IMR-90 (cell line): Measurements from ENCODE around the gene ARHGAP23. TPM values are rescaled to one million over a fixed set of nuclear protein-coding genes. Genes with fewer than 3 reads are reported as not detected.

Experiments used
- ATAC-seq: fragments of 200-7000 bp; cut with Tn5 transposase; 2 replicates; pipeline ENCODE4 v1.9.1; 2020; ENCODE audit warnings: low read depth, mild to moderate bottlenecking, moderate library complexity
- BruUV-seq: library from RNA; stranded (reverse); fragments of 400-500 nt; replicated peaks from 2 replicates; lab custom pipeline; 2021; lab: Mats Ljungman, UMichigan
- CTCF ChIA-PET: fragments of 300-600 bp; formaldehyde crosslinking; extraction: SDS; loops from one replicate; lab custom pipeline; 2021; ENCODE audit warnings: antibody characterized with exemption; lab: Yijun Ruan, JAX
- POLR2A ChIA-PET: fragments of 300-600 bp; sonication (Branson Sonifier 250); formaldehyde crosslinking; loops from one replicate; lab custom pipeline; 2022; ENCODE audit warnings: antibody characterized with exemption; ENCODE audit not compliant: unreplicated experiment; lab: Charles Lee
- DNase-seq: peaks from one replicate; pipeline ENCODE4 v3.0.0; 2013
- H2AFZ ChIP-seq: replicated peaks from 2 replicates; pipeline ENCODE3; 2013; ENCODE audit warnings: low read length, mild to moderate bottlenecking; ENCODE audit not compliant: poor library complexity
- H2AK5ac ChIP-seq: 2 replicates; pipeline ENCODE4 v1.6.1; 2013; ENCODE audit warnings: low read depth, low read length, inconsistent platforms
- H2AK9ac ChIP-seq: replicated peaks from 2 replicates; pipeline ENCODE3; 2013; ENCODE audit warnings: mild to moderate bottlenecking, low read depth, low read length, moderate library complexity; ENCODE audit not compliant: poor library complexity
- H2BK120ac ChIP-seq: 2 replicates; pipeline ENCODE4 v1.6.1; 2013; ENCODE audit warnings: low read depth, low read length, inconsistent platforms
- H2BK15ac ChIP-seq: 3 replicates; pipeline ENCODE4 v1.6.1; 2013; ENCODE audit warnings: low read depth, low read length, inconsistent platforms
- H2BK20ac ChIP-seq: 2 replicates; pipeline ENCODE4 v1.6.1; 2013; ENCODE audit warnings: low read depth, mild to moderate bottlenecking, inconsistent platforms, low read length, moderate library complexity
- H2BK5ac ChIP-seq: 2 replicates; pipeline ENCODE4 v1.6.1; 2013; ENCODE audit warnings: mild to moderate bottlenecking, low read depth, low read length, inconsistent platforms; ENCODE audit not compliant: poor library complexity, severe bottlenecking
- H3K14ac ChIP-seq: replicated peaks from 2 replicates; pipeline ENCODE4 v1.6.1; 2013; ENCODE audit warnings: low read depth, low read length, inconsistent platforms
- H3K18ac ChIP-seq: 2 replicates; pipeline ENCODE4 v1.6.1; 2013; ENCODE audit warnings: low read depth, low read length, control low read depth
- H3K23ac ChIP-seq: 2 replicates; pipeline ENCODE4 v1.6.1; 2013; ENCODE audit warnings: low read depth, low read length, inconsistent platforms
- H3K27ac ChIP-seq: 2 replicates; pipeline ENCODE4 v1.5.1; 2013; ENCODE audit warnings: mild to moderate bottlenecking, control low read depth, low read length; ENCODE audit not compliant: insufficient read depth
- H3K27me3 ChIP-seq: 2 replicates; pipeline ENCODE4 v1.6.1; 2013; ENCODE audit warnings: low read length; ENCODE audit not compliant: control insufficient read depth, insufficient read depth
- H3K36me3 ChIP-seq: 2 replicates; pipeline ENCODE4 v1.6.1; 2013; ENCODE audit warnings: low read length, mixed read lengths; ENCODE audit not compliant: control insufficient read depth, insufficient read depth
- H3K4ac ChIP-seq: 2 replicates; pipeline ENCODE4 v1.6.1; 2013; ENCODE audit warnings: low read depth, low read length, inconsistent platforms
- H3K4me1 ChIP-seq: 2 replicates; pipeline ENCODE4 v1.6.1; 2013; ENCODE audit warnings: low read length, mixed read lengths; ENCODE audit not compliant: control insufficient read depth, insufficient read depth
- H3K4me2 ChIP-seq: 2 replicates; pipeline ENCODE4 v1.6.1; 2013; ENCODE audit warnings: low read depth, mild to moderate bottlenecking, control low read depth, low read length, moderate library complexity
- H3K4me3 ChIP-seq: 2 replicates; pipeline ENCODE4 v1.5.1; 2013; ENCODE audit warnings: low read depth, mild to moderate bottlenecking, control low read depth, low read length, moderate library complexity; ENCODE audit not compliant: insufficient read depth
- H3K56ac ChIP-seq: 2 replicates; pipeline ENCODE4 v1.6.1; 2013; ENCODE audit warnings: low read length, inconsistent platforms; ENCODE audit not compliant: insufficient read depth; ENCODE audit errors: extremely low read depth
- H3K79me1 ChIP-seq, 2 experiments: 2 replicates each; pipeline ENCODE4 v1.6.1; 2013; ENCODE audit warnings: low read length in 2 of 2, inconsistent platforms in 1 of 2, low read depth in 1 of 2
- H3K9ac ChIP-seq: 2 replicates; pipeline ENCODE4 v1.6.1; 2013; ENCODE audit warnings: low read depth, low read length, control low read depth
- H3K9me1 ChIP-seq: 2 replicates; pipeline ENCODE4 v1.6.1; 2013; ENCODE audit warnings: low read length, inconsistent platforms; ENCODE audit not compliant: insufficient read depth
- H3K9me3 ChIP-seq: 2 replicates; pipeline ENCODE4 v1.6.1; 2013; ENCODE audit warnings: low read length; ENCODE audit not compliant: control insufficient read depth, insufficient read depth
- H4K20me1 ChIP-seq: 2 replicates; pipeline ENCODE4 v1.6.1; 2013; ENCODE audit warnings: low read length, inconsistent platforms; ENCODE audit not compliant: insufficient read depth
- H4K5ac ChIP-seq: 2 replicates; pipeline ENCODE4 v1.6.1; 2013; ENCODE audit warnings: mild to moderate bottlenecking, low read depth, low read length, control low read depth
- H4K8ac ChIP-seq, 2 experiments: 2 replicates each; pipeline ENCODE4 v1.6.1; 2013; ENCODE audit warnings: low read depth in 2 of 2, low read length in 2 of 2, control low read depth in 1 of 2, inconsistent platforms in 1 of 2
- H4K91ac ChIP-seq: 2 replicates; pipeline ENCODE4 v1.6.1; 2013; ENCODE audit warnings: low read depth, low read length, inconsistent platforms; ENCODE audit not compliant: insufficient read depth
- BHLHE40 ChIP-seq: fragments of 150-350 bp; IDR thresholded peaks from 2 replicates; pipeline ENCODE4 v1.6.1; 2016; ENCODE audit warnings: mild to moderate bottlenecking, low read depth, low read length
- CEBPB ChIP-seq: IDR thresholded peaks from 2 replicates; pipeline ENCODE4 v1.6.1; 2012; ENCODE audit warnings: low read depth, low read length, improper control_type of control experiment
- FOS ChIP-seq: fragments of 150-350 bp; IDR thresholded peaks from 2 replicates; pipeline ENCODE4 v1.6.1; 2016; ENCODE audit warnings: low read depth, low read length
- MAFK ChIP-seq: IDR thresholded peaks from 2 replicates; pipeline ENCODE4 v1.6.1; 2012; ENCODE audit warnings: low read depth, low read length, improper control_type of control experiment
- MAZ ChIP-seq: IDR thresholded peaks from 2 replicates; pipeline ENCODE4 v1.6.1; 2012; ENCODE audit warnings: low read depth, mild to moderate bottlenecking, low read length, improper control_type of control experiment, moderate library complexity, borderline replicate concordance
- MXI1 ChIP-seq: IDR thresholded peaks from 2 replicates; pipeline ENCODE4 v1.6.1; 2012; ENCODE audit warnings: low read depth, mild to moderate bottlenecking, low read length, moderate library complexity, borderline replicate concordance
- NFE2L2 ChIP-seq: fragments of 150-350 bp; IDR thresholded peaks from 2 replicates; pipeline ENCODE4 v1.6.1; 2016; ENCODE audit warnings: low read depth, mild to moderate bottlenecking, low read length
- POLR2A ChIP-seq: IDR thresholded peaks from 2 replicates; pipeline ENCODE4 v1.6.1; 2012; ENCODE audit warnings: mild to moderate bottlenecking, low read depth, low read length
- RAD21 ChIP-seq: IDR thresholded peaks from 2 replicates; pipeline ENCODE4 v1.6.1; 2012; ENCODE audit warnings: low read length, improper control_type of control experiment
- RCOR1 ChIP-seq: IDR thresholded peaks from 2 replicates; pipeline ENCODE4 v1.6.1; 2012; ENCODE audit warnings: mild to moderate bottlenecking, low read length, improper control_type of control experiment; ENCODE audit not compliant: insufficient replicate concordance
- RFX5 ChIP-seq: IDR thresholded peaks from 2 replicates; pipeline ENCODE4 v1.8.0; 2012; ENCODE audit warnings: low read depth, mild to moderate bottlenecking, low read length, moderate library complexity
- SMC3 ChIP-seq: fragments of 150-350 bp; IDR thresholded peaks from 2 replicates; pipeline ENCODE4 v1.6.1; 2016; ENCODE audit warnings: low read depth, mild to moderate bottlenecking, antibody characterized with exemption, low read length, moderate library complexity
- WGBS, 2 experiments: methylation state at CpG; one replicate each; pipeline versions ENCODE4 v1.1.5 to v1.1.7; 2013; ENCODE audit warnings: missing lambda C conversion rate in 2 of 2; ENCODE audit not compliant: insufficient read length in 1 of 2; ENCODE audit errors: extremely low coverage in 2 of 2; 5-methylcytosine and 5-hydroxymethylcytosine counted together
- dilution Hi-C: fragments of 300-500 bp; cut with HindIII; formaldehyde crosslinking; loops from one replicate; pipeline ENCODE4 v1.14.3; 2018; ENCODE audit warnings: low sequenced_read_pairs; ENCODE audit not compliant: unreplicated experiment
- in situ Hi-C: fragments of 300-500 bp; cut with MboI; formaldehyde crosslinking; loops from 3 replicates; pipeline ENCODE4 v1.14.3; 2019; ENCODE audit warnings: low sequenced_read_pairs, inconsistent platforms, mixed read lengths
- intact Hi-C: fragments of 100-400 bp; cut with micrococcal nuclease; formaldehyde crosslinking; loops from 2 replicates; pipeline ENCODE4 v1.10.0; 2022
- polyA plus RNA-seq, 3 experiments: library from polyadenylated mRNA; depleted of rRNA; stranded (reverse); fragments of >200 nt; gene quantifications; 2 replicates each; pipeline ENCODE4 v1.2.3, GENCODE V29; 2012; ENCODE audit warnings: low replicate concordance in 1 of 3
- total RNA-seq: library from RNA; depleted of rRNA; stranded (reverse); fragments of >200 nt; gene quantifications from 2 replicates; pipeline ENCODE4 v1.2.3, GENCODE V29; 2012
- TF ChIP-seq, protein P1 (sequence below): fragments of 150-350 bp; IDR thresholded peaks from 2 replicates; pipeline ENCODE4 v1.6.1; 2016; ENCODE audit warnings: low read depth, mild to moderate bottlenecking, low read length, moderate library complexity, borderline replicate concordance
- TF ChIP-seq, protein P2 (sequence below): fragments of 150-350 bp; IDR thresholded peaks from 2 replicates; pipeline ENCODE4 v1.6.1; 2017; ENCODE audit warnings: mild to moderate bottlenecking, antibody characterized with exemption, low read length, low read depth
- TF ChIP-seq, protein P3 (sequence below): conservative IDR thresholded peaks from 2 replicates; pipeline ENCODE4 v1.5.1; 2012; ENCODE audit warnings: mild to moderate bottlenecking, low read depth, low read length, improper control_type of control experiment

The ARHGAP23 gene
- total and polyA plus RNA-seq, 2 of the 4 experiments (the other 2 are of a cell fraction) = 9.3 to 43.3 TPM

DNA sequence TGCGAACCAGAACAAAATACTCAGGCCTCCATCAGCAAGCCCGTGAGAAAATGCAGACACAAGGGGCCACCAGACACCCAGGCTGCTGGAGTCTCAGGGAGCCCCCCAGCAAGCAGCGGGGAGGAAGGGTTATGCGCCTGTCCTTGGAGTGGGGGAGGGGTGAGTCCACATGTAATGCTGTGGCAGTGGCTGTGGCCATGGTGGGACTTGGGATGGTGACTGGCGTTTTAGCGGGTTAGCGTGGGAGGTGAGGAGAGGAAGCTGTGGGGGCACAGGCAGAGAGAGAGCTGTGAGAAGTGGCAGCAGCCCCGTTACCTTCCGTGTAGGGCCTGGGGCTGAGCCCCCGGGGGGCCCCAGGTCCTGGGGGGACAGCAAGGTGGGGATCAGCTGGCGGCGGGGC, 119.2 kb downstream of the ARHGAP23 start:
- H3K27ac ChIP-seq = no peak overlapping the region
- H3K14ac ChIP-seq = no peak overlapping the region
- BruUV-seq = no TSS peak
- H3K4ac ChIP-seq = no peak overlapping the region
- no peaks in the 10 kb centered on the region for H3K9me1 ChIP-seq
- TF ChIP-seq FOS (no peak), MAFK (no peak), NFE2L2 (no peak), MXI1 (no peak), POLR2A (no peak), SMC3 (no peak), RFX5 (no peak), CEBPB (no peak), RAD21 (no peak), MAZ (no peak), RCOR1 (no peak), BHLHE40 (no peak)
- TF ChIP-seq, protein P1, sequence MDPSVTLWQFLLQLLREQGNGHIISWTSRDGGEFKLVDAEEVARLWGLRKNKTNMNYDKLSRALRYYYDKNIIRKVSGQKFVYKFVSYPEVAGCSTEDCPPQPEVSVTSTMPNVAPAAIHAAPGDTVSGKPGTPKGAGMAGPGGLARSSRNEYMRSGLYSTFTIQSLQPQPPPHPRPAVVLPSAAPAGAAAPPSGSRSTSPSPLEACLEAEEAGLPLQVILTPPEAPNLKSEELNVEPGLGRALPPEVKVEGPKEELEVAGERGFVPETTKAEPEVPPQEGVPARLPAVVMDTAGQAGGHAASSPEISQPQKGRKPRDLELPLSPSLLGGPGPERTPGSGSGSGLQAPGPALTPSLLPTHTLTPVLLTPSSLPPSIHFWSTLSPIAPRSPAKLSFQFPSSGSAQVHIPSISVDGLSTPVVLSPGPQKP = no peak
- TF ChIP-seq, protein P2, sequence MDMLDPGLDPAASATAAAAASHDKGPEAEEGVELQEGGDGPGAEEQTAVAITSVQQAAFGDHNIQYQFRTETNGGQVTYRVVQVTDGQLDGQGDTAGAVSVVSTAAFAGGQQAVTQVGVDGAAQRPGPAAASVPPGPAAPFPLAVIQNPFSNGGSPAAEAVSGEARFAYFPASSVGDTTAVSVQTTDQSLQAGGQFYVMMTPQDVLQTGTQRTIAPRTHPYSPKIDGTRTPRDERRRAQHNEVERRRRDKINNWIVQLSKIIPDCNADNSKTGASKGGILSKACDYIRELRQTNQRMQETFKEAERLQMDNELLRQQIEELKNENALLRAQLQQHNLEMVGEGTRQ = no peak
- TF ChIP-seq, protein P3, sequence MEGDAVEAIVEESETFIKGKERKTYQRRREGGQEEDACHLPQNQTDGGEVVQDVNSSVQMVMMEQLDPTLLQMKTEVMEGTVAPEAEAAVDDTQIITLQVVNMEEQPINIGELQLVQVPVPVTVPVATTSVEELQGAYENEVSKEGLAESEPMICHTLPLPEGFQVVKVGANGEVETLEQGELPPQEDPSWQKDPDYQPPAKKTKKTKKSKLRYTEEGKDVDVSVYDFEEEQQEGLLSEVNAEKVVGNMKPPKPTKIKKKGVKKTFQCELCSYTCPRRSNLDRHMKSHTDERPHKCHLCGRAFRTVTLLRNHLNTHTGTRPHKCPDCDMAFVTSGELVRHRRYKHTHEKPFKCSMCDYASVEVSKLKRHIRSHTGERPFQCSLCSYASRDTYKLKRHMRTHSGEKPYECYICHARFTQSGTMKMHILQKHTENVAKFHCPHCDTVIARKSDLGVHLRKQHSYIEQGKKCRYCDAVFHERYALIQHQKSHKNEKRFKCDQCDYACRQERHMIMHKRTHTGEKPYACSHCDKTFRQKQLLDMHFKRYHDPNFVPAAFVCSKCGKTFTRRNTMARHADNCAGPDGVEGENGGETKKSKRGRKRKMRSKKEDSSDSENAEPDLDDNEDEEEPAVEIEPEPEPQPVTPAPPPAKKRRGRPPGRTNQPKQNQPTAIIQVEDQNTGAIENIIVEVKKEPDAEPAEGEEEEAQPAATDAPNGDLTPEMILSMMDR = no peak
- H2BK120ac ChIP-seq = no peak overlapping the region
- H3K4me2 ChIP-seq = no peak overlapping the region
- DNase-seq = no peak
- ChIA-PET CTCF (interaction anchor here (1.0 kb wide), 1 partner anchor 11 kb away, joined by 3 read pairs; no protein-coding TSS in a partner anchor), POLR2A (no interaction called here)
- H3K27me3 ChIP-seq = peaks cover 58% of the 10 kb centered on the region
- in situ Hi-C loops = no loop called here
- no peak overlapping the region for H3K23ac ChIP-seq
- no peak overlapping the region for H2BK5ac ChIP-seq
- H2BK20ac ChIP-seq = no peak overlapping the region
- no peak overlapping the region for H2AFZ ChIP-seq
- no peaks in the 10 kb centered on the region; the same call in 1 of the 2 replicates for H3K9me3 ChIP-seq
- H4K5ac ChIP-seq = no peak overlapping the region
- intact Hi-C loops = no loop called here
- no peak overlapping the region for H3K4me3 ChIP-seq
- H4K20me1 ChIP-seq = no peaks in the 10 kb centered on the region
- no peaks in the 10 kb centered on the region for H3K36me3 ChIP-seq
- H4K8ac ChIP-seq = no peak overlapping the region
- H3K4me1 ChIP-seq = no peaks in the 10 kb centered on the region
- no peak overlapping the region for H2AK5ac ChIP-seq
- H4K91ac ChIP-seq = no peak overlapping the region
- H2BK15ac ChIP-seq = no peak overlapping the region
- dilution Hi-C loops = no loop called here
- no peak for ATAC-seq
- no peak overlapping the region for H3K18ac ChIP-seq
- no peak overlapping the region for H3K9ac ChIP-seq
- no peak overlapping the region for H3K56ac ChIP-seq
- no peaks in the 10 kb centered on the region for H3K79me1 ChIP-seq
- H2AK9ac ChIP-seq = peak overlapping the region; percentile 55
- WGBS, 2 experiments = 45% methylated on average over 2 of the region's 12 CpGs; no CpG with 5 or more reads in 1 of the 2 experiments
